BLaER1 treated with 17β-estradiol and CSF1 and Interleukin-3, amounts not matched to agents 10 nM and 100 nM (cell line): Measurements from ENCODE around the gene ENAH.
"Not testable (repeated sequence)": the region's sequence is repeated elsewhere in the genome, so short reads cannot be mapped to it uniquely, and the experiment has no call there.

Experiments
- H3K27ac ChIP-seq, 11 experiments: shearing (Covaris generic); formaldehyde crosslinking; 2 replicates each; pipeline ENCODE4 v1.8.1; 2022
- H3K27me3 ChIP-seq, 11 experiments: shearing (Covaris generic); formaldehyde crosslinking; 2 replicates each; pipeline ENCODE4 v1.8.1; 2022
- H3K36me3 ChIP-seq, 11 experiments: shearing (Covaris generic); formaldehyde crosslinking; 2 replicates each; pipeline ENCODE4 v1.8.1; 2022
- H3K4me1 ChIP-seq, 10 experiments: shearing (Covaris generic); formaldehyde crosslinking; 2 replicates each; pipeline ENCODE4 v1.8.1; 2022
- H3K4me2 ChIP-seq, 11 experiments: shearing (Covaris generic); formaldehyde crosslinking; 2 replicates each; pipeline ENCODE4 v1.8.1; 2022
- H3K4me3 ChIP-seq, 10 experiments: shearing (Covaris generic); formaldehyde crosslinking; 2 replicates each; pipeline ENCODE4 v1.8.1; 2022
- H3K9ac ChIP-seq, 11 experiments: shearing (Covaris generic); formaldehyde crosslinking; 2 replicates each; pipeline ENCODE4 v1.8.1; 2022
- H3K9me3 ChIP-seq, 11 experiments: shearing (Covaris generic); formaldehyde crosslinking; replicated peaks in 1 of 11; 2 replicates each; pipeline ENCODE4 v1.8.1; 2022
- H4K20me1 ChIP-seq, 11 experiments: shearing (Covaris generic); formaldehyde crosslinking; 2 replicates each; pipeline ENCODE4 v1.8.1; 2022
- Cebpa-rat ChIP-seq, 11 experiments: shearing (Covaris generic); IDR thresholded peaks; 2 replicates each; pipeline ENCODE4 v1.8.1; 2022

ENAH gene

GRCh38 chr1:225662155-225662554 lies 9.2 kb upstream of the ENAH start:
- H3K4me2 ChIP-seq, result no peak overlapping the region
- H4K20me1 ChIP-seq, result no peaks in the 10 kb centered on the region
- H3K9me3 ChIP-seq, result no peaks in the 10 kb centered on the region
- no peak overlapping the region for H3K9ac ChIP-seq
- no peak for TF ChIP-seq Cebpa-rat (IDR thresholded peaks at IDR 0.05)
- H3K4me3 ChIP-seq, result no peak overlapping the region
- H3K36me3 ChIP-seq, result no peaks in the 10 kb centered on the region
- no peaks in the 10 kb centered on the region for H3K27me3 ChIP-seq
- no peak overlapping the region for H3K27ac ChIP-seq
- peaks cover 23 to 44% (median 28%) of the 10 kb centered on the region in 10 experiments for H3K4me1 ChIP-seq

GRCh38 chr1:225660544-225660946 lies 7.6 kb upstream of the ENAH start:
- peak overlapping the region in 8 of 11 experiments; percentile 8 to 58 (median 40); a peak in 10 of 22 replicates for H3K27ac ChIP-seq
- H3K27me3 ChIP-seq, result no peaks in the 10 kb centered on the region
- H3K4me1 ChIP-seq, result peaks cover 24 to 60% (median 30%) of the 10 kb centered on the region in 10 experiments
- no peaks in the 10 kb centered on the region for H3K9me3 ChIP-seq
- no peak for TF ChIP-seq Cebpa-rat (IDR thresholded peaks at IDR 0.05)
- no peaks in the 10 kb centered on the region for H3K36me3 ChIP-seq
- H4K20me1 ChIP-seq, result no peaks in the 10 kb centered on the region
- H3K4me3 ChIP-seq, result peak overlapping the region in 1 of 10 experiments; percentile 4; a peak in 1 of 20 replicates
- peak overlapping the region; percentile 65 to 86 (median 69) for H3K4me2 ChIP-seq
- 0 out of 22 replicates have a peak overlapping the region, but pooled peaks of 4 of the 11 experiments have one; percentile 4 to 20 (median 10) for H3K9ac ChIP-seq

- no peak for TF ChIP-seq Cebpa-rat (IDR thresholded peaks at IDR 0.05)
- Histone ChIP-seq H3K9me3 (no peaks in the 10 kb centered on the region), H3K4me3 (no peak overlapping the region), H3K9ac (no peak overlapping the region), H4K20me1 (no peaks in the 10 kb centered on the region), H3K27ac (no peak overlapping the region), H3K36me3 (no peaks in the 10 kb centered on the region), H3K4me2 (peak overlapping the region in 2 of 11 experiments; percentile 45 to 57; a peak in 3 of 22 replicates), H3K4me1 (peaks cover 24 to 79% (median 38%) of the 10 kb centered on the region in 10 experiments), H3K27me3 (peaks cover 0 to 12% (median 9%) of the 10 kb centered on the region in 11 experiments; a peak in 13 of 22 replicates)
Observed at GRCh38 chr1:225658041-225658440, 5.1 kb upstream of the ENAH start.

- no peaks in the 10 kb centered on the region for H3K36me3 ChIP-seq
- H3K4me2 ChIP-seq, result peak overlapping the region in 5 of 11 experiments; percentile 18 to 57 (median 39); a peak in 10 of 22 replicates
- TF ChIP-seq Cebpa-rat (IDR thresholded peaks at IDR 0.05), result no peak
- no peaks in the 10 kb centered on the region for H4K20me1 ChIP-seq
- no peak overlapping the region for H3K9ac ChIP-seq
- H3K9me3 ChIP-seq, result no peaks in the 10 kb centered on the region
- H3K4me1 ChIP-seq, result peaks cover 24 to 79% (median 38%) of the 10 kb centered on the region in 10 experiments
- H3K27me3 ChIP-seq, result peaks cover 0 to 12% (median 9%) of the 10 kb centered on the region in 11 experiments; a peak in 13 of 22 replicates
- no peak overlapping the region for H3K27ac ChIP-seq
- no peak overlapping the region for H3K4me3 ChIP-seq
Observed at GRCh38 chr1:225657462-225657989, 4.6 kb upstream of the ENAH start.

GRCh38 chr1:225656259-225656655 lies 3.3 kb upstream of the ENAH start:
- not testable (repeated sequence) for H3K27ac ChIP-seq, H3K9ac ChIP-seq, H4K20me1 ChIP-seq, H3K9me3 ChIP-seq, H3K4me3 ChIP-seq, H3K36me3 ChIP-seq
- Histone ChIP-seq H3K27me3 (peaks cover 0 to 12% (median 9%) of the 10 kb centered on the region in 11 experiments; a peak in 13 of 22 replicates), H3K4me1 (peaks cover 27 to 79% (median 43%) of the 10 kb centered on the region in 10 experiments), H3K4me2 (peak overlapping the region in 2 of 11 experiments; percentile 88 to 96; a peak in 2 of 22 replicates)

- H3K4me1 ChIP-seq, result peaks cover 27 to 77% (median 40%) of the 10 kb centered on the region in 10 experiments
- TF ChIP-seq Cebpa-rat (IDR thresholded peaks at IDR 0.05), result no peak
- peaks cover 0 to 12% (median 9%) of the 10 kb centered on the region in 11 experiments; a peak in 13 of 22 replicates for H3K27me3 ChIP-seq
Observed at GRCh38 chr1:225655509-225656258, 2.8 kb upstream of the ENAH start.

GRCh38 chr1:225654688-225655508 lies 2.0 kb upstream of the ENAH start:
- Histone ChIP-seq H3K27ac (peak overlapping the region in 1 of 11 experiments; percentile 88; a peak in 1 of 22 replicates), H3K4me3 (no peak overlapping the region), H3K4me2 (peak overlapping the region in 7 of 11 experiments; percentile 78 to 99 (median 91); a peak in 8 of 22 replicates)

More at GRCh38 chr1:225655509-225656258, 2.8 kb upstream of the ENAH start:
- H3K27ac ChIP-seq, result no peak overlapping the region
- no peak overlapping the region for H3K9ac ChIP-seq
- peak overlapping the region in 5 of 11 experiments; percentile 3 to 96 (median 8); a peak in 4 of 22 replicates for H3K4me2 ChIP-seq
- peaks cover 0 to 13% (median 0%) of the 10 kb centered on the region in 11 experiments; a peak in 4 of 22 replicates for H4K20me1 ChIP-seq
- no peaks in the 10 kb centered on the region for H3K36me3 ChIP-seq
- no peaks in the 10 kb centered on the region for H3K9me3 ChIP-seq
- no peak overlapping the region for H3K4me3 ChIP-seq

GRCh38 chr1:225654277-225654597 lies 1.3 kb upstream of the ENAH start:
- Histone ChIP-seq H3K27ac (peak overlapping the region in 3 of 11 experiments; percentile 79 to 88 (median 87); a peak in 4 of 22 replicates), H3K9ac (peak overlapping the region in 4 of 11 experiments; percentile 87 to 90 (median 88); a peak in 7 of 22 replicates), H4K20me1 (peaks cover 0 to 27% (median 0%) of the 10 kb centered on the region in 11 experiments; a peak in 6 of 22 replicates), H3K36me3 (no peaks in the 10 kb centered on the region), H3K4me1 (peaks cover 27 to 73% (median 38%) of the 10 kb centered on the region in 10 experiments), H3K27me3 (peaks cover 0 to 12% (median 9%) of the 10 kb centered on the region in 11 experiments; a peak in 13 of 22 replicates), H3K4me2 (peak overlapping the region; percentile 78 to 99 (median 92)), H3K4me3 (peak overlapping the region; percentile 81 to 95 (median 92); a peak in 19 of 20 replicates), H3K9me3 (no peaks in the 10 kb centered on the region)
- no peak for TF ChIP-seq Cebpa-rat (IDR thresholded peaks at IDR 0.05)

More at GRCh38 chr1:225654688-225655508, 2.0 kb upstream of the ENAH start:
- no peak for TF ChIP-seq Cebpa-rat (IDR thresholded peaks at IDR 0.05)
- Histone ChIP-seq H3K9me3 (no peaks in the 10 kb centered on the region), H4K20me1 (peaks cover 0 to 20% (median 0%) of the 10 kb centered on the region in 11 experiments; a peak in 6 of 22 replicates), H3K27me3 (peaks cover 0 to 12% (median 9%) of the 10 kb centered on the region in 11 experiments; a peak in 13 of 22 replicates), H3K36me3 (no peaks in the 10 kb centered on the region), H3K4me1 (peaks cover 27 to 77% (median 40%) of the 10 kb centered on the region in 10 experiments), H3K9ac (no peak overlapping the region)
